Astrocyte of the spinal cord (primary cell): ENCODE results near the gene SGTB.

Experiments used
- DNase-seq: peaks from one replicate; pipeline ENCODE4 v3.0.0; 2011; ENCODE audit warnings: low read depth, low spot score
- H3K4me3 ChIP-seq: 2 replicates; pipeline ENCODE4 v1.5.1; 2011; ENCODE audit warnings: low read depth, mild to moderate bottlenecking, low read length, moderate library complexity
- in situ Hi-C: cut with HindIII; loops from 2 replicates; pipeline ENCODE4 v1.10.0; 2017; ENCODE audit warnings: low sequenced_read_pairs
- TF ChIP-seq, protein P1 (sequence below): IDR thresholded peaks from 2 replicates; pipeline ENCODE4 v1.5.1; 2012; ENCODE audit warnings: low read depth, mild to moderate bottlenecking, low read length, inconsistent platforms

Gene SGTB

DNA sequence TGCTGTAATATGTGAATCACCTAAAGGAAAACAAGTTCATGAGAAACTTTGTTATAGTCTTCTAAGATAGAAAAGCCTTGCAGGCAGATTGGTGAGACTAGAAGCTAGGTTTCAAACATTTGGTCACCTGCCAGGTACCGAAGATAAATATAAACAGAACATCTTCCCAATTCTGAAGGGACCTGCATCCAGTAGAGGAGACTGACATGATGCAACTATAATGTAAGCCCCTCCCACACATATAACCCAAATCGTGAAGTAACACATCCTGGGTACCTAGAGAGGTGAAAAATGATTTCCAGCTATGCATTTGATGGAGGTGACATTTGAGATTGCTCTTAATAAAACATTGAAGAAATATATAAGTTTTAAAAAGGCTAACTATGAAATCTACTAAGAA, 67.2 kb downstream of the SGTB start:
- DNase-seq, result no peak
- no peak overlapping the region for H3K4me3 ChIP-seq
- in situ Hi-C loops, result no loop called here
- TF ChIP-seq, protein P1, sequence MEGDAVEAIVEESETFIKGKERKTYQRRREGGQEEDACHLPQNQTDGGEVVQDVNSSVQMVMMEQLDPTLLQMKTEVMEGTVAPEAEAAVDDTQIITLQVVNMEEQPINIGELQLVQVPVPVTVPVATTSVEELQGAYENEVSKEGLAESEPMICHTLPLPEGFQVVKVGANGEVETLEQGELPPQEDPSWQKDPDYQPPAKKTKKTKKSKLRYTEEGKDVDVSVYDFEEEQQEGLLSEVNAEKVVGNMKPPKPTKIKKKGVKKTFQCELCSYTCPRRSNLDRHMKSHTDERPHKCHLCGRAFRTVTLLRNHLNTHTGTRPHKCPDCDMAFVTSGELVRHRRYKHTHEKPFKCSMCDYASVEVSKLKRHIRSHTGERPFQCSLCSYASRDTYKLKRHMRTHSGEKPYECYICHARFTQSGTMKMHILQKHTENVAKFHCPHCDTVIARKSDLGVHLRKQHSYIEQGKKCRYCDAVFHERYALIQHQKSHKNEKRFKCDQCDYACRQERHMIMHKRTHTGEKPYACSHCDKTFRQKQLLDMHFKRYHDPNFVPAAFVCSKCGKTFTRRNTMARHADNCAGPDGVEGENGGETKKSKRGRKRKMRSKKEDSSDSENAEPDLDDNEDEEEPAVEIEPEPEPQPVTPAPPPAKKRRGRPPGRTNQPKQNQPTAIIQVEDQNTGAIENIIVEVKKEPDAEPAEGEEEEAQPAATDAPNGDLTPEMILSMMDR, result no peak

DNA sequence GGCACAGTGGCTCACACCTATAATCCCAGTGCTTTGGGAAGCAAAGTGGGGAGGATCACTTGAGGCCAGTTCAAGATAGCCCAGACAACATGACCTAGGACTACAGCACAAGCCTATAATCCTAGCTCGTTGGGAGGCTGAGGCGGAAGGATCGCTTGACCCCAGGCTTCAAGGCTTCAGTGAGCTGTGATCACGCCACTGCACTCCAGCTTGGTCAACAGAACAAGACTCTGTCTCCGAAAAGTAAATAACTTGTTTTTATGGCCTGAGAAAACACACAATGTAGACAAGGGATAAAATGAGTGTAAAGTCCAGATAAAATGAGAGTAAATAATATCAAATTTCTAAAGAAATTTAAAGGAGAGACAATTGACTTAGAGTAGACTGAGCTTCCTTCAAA, 70.8 kb downstream of the SGTB start:
- TF ChIP-seq, protein P1, result no peak
- in situ Hi-C loops, result no loop called here
- no peak for DNase-seq
- no peak overlapping the region for H3K4me3 ChIP-seq

DNA sequence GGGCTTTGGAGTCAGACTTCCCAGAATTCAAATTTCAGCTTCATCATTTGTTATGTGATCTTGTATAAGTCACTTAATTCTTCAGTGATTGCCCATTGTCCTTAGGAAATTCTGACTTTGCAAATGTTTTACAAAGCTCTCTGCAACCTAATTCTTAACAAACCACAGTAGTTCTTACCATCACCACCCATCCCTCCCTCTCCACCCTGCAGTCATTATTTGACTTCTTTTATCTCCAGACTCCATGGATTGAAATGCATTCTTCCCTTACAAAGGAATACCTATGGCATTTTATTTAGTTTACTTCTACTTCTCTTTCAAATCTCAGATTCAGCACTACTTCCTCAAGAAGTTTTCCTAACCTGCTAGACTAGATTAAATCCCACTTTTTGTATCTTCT, 74.0 kb downstream of the SGTB start:
- in situ Hi-C loops, result no loop called here
- no peak overlapping the region for H3K4me3 ChIP-seq
- TF ChIP-seq, protein P1, result no peak
- no peak for DNase-seq

DNA sequence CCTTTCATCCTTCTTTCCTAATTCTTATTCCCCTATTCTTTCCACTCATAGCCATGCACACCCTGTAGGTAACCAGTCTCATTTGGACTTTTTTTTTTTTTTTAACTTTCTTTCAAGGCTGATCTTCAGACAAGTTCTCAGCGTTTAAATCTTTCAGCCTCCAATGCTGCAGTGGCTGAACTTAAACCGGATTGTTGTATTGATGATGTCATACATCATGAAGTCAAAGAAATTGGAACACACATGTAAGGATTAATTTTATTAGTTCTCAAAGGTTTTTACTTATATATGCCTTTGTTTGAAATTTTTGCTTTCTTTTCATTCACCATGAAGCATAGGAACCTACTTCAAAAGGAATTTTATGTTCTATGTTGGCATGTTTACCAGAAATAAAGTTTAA, 75.0 kb downstream of the SGTB start:
- TF ChIP-seq, protein P1, result no peak
- H3K4me3 ChIP-seq, result no peak overlapping the region
- in situ Hi-C loops, result no loop called here
- no peak for DNase-seq

DNA sequence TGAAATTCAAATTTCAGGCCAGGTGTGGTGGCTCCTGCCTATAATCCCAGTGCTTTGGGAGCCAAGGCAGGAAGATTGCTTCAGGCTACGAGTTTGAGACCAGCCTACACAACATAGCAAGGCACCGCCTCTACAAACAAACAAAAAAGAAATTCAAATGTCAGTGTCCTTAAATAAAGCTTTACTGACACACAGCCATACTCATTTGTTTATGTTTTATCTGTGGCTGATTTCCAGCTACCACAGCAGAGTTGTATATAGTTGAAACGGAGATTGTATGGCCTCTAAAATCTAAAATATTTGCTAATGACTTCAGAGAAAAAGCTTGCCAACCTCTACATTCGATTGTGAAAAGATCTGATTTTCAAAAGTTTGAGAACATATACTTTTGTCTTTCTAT, 81.7 kb downstream of the SGTB start:
- in situ Hi-C loops, result no loop called here
- no peak for DNase-seq
- TF ChIP-seq, protein P1, result no peak
- H3K4me3 ChIP-seq, result no peak overlapping the region

DNA sequence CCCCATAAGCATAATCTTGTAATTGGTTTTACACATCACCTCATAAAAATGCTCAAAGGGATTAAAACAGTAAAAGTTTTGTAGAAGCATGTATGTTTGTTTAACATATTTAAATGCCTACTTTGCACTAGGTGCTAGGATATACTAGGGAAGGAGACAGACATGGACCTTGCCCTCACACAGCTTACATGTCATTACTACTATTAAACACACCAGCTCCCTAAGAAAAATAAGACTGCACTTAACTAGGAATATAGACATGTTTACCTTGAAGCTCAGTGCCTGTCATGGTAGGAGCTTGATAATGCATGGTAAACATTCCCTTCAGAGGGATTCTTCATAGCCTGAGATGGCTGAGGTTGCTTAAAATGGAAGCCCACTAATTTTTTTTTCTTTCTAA, 90.9 kb downstream of the SGTB start:
- H3K4me3 ChIP-seq, result no peak overlapping the region
- DNase-seq, result no peak
- TF ChIP-seq, protein P1, result no peak
- in situ Hi-C loops, result no loop called here

DNA sequence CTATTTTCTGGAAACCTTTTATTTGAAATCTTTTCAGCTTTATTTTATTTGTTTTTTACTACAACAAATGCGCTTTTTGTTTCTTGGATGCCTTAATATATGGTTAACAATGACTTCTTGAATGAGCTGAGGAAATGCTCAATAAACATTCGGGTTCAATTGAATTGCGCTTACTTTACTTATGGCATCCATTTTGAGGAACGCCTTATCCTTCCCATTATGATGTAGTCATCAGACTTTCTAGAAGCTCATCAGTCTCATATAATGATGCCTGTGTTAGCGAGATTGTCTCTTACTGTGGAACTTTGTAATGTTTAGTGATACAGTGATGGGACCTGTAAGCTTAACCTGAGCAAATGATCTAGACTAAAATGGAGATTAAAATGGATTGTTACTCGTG, 96.2 kb downstream of the SGTB start:
- DNase-seq, result no peak
- in situ Hi-C loops, result no loop called here
- TF ChIP-seq, protein P1, result no peak
- H3K4me3 ChIP-seq, result peak overlapping the region; percentile 98
